IPS-18c (cell line): ENCODE data around the gene RASIP1.

ENCODE experiments used
- H3K4me3 ChIP-seq: 2 replicates; pipeline ENCODE4 v1.7.0; 2013; ENCODE audit warnings: low read depth, mild to moderate bottlenecking, low read length, moderate library complexity; ENCODE audit not compliant: insufficient read depth
- H3K9me3 ChIP-seq: one replicate; pipeline ENCODE4 v1.6.1; 2013; ENCODE audit warnings: mild to moderate bottlenecking, low read length, moderate library complexity; ENCODE audit not compliant: control insufficient read depth, insufficient read depth

The RASIP1 gene

GRCh38 chr19:48673436-48674100 lies 66.8 kb downstream of the RASIP1 start:
- H3K9me3 ChIP-seq = no peaks in the 10 kb centered on the region
- peak overlapping the region; percentile 4; the same call in 1 of the 2 replicates for H3K4me3 ChIP-seq

- H3K4me3 ChIP-seq = peak within 1 kb of the TSS; percentile 4; the same call in 1 of the 2 replicates
- H3K9me3 ChIP-seq = no peaks in the 10 kb centered on the region
Observed at GRCh38 chr19:48672994-48673393, 67.4 kb downstream of the RASIP1 start, which contains the start of gene NTN5. NTN5 (minus strand) TSS chr19:48673017; CDS start chr19:48670986, 2,031 bp downstream.

DNA sequence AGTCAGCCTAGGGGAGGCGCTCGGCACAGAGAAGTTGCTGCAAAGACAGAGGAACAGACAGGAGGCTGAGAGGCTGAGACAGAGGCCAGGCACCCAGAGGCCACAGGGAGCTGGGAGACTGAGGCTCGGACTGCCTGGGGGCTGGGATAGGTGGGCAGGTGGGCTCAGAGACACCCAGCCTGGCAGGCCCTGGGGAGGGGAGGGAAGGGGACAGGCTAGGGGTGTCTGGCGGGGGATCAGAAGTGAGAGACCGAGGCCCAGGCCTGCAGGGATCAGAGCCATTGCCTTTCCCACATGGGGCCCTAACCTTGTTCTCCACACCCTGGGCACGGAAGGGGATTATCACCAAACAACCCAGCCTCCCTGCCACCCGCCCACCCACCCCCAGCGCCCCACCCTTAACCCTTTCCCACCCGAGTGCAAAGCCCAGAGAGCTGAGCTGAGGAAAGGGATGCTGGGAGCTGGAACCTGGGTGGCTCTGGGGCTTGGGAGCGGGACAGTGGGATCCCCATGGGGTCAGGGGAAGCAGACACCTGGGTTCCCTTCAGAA lies 68.9 kb downstream of the RASIP1 start:
- H3K4me3 ChIP-seq = no peak overlapping the region
- H3K9me3 ChIP-seq = no peaks in the 10 kb centered on the region

GRCh38 chr19:48670699-48671445 lies 69.5 kb downstream of the RASIP1 start:
- Histone ChIP-seq H3K4me3 (no peak overlapping the region), H3K9me3 (no peaks in the 10 kb centered on the region)
